ENCODE results near the gene ZNRF3.

DNA sequence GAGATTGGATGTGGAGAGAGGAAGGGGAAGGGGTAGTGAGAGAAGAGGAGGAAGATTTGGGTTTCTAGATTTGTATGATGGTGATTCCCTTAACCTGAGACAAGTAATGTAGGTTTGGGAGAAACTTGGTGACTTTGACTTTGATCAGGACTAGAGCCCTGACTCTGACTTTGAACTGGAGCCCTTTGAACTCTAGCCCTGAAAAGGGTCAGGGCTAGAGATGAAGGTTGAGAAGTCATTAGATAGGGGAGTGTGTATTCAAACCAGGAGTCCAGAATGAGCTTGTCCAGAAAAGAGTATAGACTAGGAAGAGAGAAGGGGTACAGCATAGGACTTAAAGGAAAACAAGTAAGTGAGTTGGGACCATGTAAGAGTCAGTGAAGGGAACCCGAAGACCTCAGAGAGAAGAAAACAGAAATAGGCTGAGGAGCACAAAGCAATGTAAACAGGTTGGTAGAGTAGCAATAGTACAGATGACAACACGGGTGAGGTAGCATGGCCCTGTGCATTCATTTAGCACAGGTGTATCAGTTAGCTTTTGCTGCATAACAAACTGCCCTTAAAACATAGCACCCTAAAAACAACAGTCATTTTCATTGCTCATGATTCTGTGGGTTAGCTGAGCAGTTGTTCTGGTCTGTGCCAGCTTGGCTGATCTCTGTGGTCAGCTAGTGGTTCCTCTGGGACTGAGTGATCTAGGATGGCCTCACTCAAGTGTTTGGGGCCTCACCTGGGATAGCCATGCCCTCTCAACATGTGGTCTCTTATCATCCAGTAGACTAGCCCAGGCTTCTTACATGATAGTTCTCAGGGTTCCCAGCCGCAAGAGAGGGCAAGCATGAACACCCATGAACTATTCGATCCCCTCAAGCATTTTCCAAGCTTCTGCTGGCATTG, 135.2 kb downstream of the ZNRF3 start:
- no peak for TF ChIP-seq CTCF (IDR thresholded peaks at IDR 0.05; ENCODE audit: borderline replicate concordance, extremely low read depth, low read length, poor library complexity, severe bottlenecking)
- no peak for TF ChIP-seq EZH2 (IDR thresholded peaks at IDR 0.05; ENCODE audit: borderline replicate concordance, low read depth, low read length, severe bottlenecking)
